Cardiac fibroblast (primary cell): ENCODE measurements around the gene SGSH.

Source experiments
- DNase-seq, 2 donors: peaks; one replicate each; pipeline versions ENCODE4 v3.0.0 to v3.0.0-alpha.2; 2010; ENCODE audit warnings: low read depth in 2 of 2
- H3K4me3 ChIP-seq, 2 donors: replicated peaks in 1 of 2; 1 replicate in 1 of 2; 2 replicates in 1 of 2; pipeline ENCODE4 v1.5.1; 2011; ENCODE audit warnings: low read depth in 2 of 2, low read length in 2 of 2, mild to moderate bottlenecking in 2 of 2, moderate library complexity in 1 of 2
- TF ChIP-seq, protein P1 (sequence below): IDR thresholded peaks from one replicate; pipeline ENCODE4 v1.5.1; 2011; ENCODE audit warnings: low read depth, mild to moderate bottlenecking, low read length, inconsistent platforms

Gene SGSH

DNA sequence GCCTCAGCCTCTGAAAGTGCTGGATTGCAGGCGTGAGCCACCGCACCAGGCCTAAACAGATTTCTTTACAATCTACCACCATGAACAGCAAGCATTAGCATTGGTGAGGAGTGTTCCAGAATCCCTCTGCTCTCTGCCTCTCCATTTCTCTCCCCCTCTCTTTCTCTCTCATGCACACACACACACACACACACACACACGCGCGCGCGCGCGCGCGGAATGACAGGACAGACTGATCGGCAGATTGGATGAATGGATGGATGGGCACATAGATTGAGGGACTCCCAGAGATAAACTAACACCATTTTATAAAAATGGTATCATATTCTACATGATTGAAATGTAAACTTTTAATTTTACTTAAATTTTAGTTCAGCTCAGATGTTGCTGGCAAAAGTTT lies 47.0 kb downstream of the SGSH start:
- no peak for DNase-seq
- TF ChIP-seq, protein P1, sequence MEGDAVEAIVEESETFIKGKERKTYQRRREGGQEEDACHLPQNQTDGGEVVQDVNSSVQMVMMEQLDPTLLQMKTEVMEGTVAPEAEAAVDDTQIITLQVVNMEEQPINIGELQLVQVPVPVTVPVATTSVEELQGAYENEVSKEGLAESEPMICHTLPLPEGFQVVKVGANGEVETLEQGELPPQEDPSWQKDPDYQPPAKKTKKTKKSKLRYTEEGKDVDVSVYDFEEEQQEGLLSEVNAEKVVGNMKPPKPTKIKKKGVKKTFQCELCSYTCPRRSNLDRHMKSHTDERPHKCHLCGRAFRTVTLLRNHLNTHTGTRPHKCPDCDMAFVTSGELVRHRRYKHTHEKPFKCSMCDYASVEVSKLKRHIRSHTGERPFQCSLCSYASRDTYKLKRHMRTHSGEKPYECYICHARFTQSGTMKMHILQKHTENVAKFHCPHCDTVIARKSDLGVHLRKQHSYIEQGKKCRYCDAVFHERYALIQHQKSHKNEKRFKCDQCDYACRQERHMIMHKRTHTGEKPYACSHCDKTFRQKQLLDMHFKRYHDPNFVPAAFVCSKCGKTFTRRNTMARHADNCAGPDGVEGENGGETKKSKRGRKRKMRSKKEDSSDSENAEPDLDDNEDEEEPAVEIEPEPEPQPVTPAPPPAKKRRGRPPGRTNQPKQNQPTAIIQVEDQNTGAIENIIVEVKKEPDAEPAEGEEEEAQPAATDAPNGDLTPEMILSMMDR = no peak
- no peak overlapping the region for H3K4me3 ChIP-seq

DNA sequence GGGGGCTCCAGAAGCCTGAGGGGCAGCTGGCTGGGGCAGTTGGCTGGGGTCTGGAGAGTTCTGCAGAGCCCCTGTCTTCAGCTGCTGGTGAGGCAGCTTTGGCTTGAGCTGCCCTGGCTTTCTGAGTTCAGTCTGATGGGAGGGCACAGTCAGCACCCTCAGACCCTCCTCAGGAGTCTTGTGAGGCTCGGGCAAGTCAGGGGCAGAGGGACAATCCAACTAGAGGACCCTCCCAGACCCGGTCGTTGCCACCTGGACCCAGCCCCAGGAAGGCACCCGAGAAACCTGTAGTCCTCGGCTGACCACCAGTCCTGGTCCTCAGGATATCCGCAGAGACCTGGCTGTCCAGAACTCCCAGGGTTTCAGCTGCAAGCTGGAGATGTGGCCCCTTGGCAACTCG lies 48.5 kb downstream of the SGSH start:
- DNase-seq = no peak
- TF ChIP-seq, protein P1 = no peak
- H3K4me3 ChIP-seq = no peak overlapping the region

DNA sequence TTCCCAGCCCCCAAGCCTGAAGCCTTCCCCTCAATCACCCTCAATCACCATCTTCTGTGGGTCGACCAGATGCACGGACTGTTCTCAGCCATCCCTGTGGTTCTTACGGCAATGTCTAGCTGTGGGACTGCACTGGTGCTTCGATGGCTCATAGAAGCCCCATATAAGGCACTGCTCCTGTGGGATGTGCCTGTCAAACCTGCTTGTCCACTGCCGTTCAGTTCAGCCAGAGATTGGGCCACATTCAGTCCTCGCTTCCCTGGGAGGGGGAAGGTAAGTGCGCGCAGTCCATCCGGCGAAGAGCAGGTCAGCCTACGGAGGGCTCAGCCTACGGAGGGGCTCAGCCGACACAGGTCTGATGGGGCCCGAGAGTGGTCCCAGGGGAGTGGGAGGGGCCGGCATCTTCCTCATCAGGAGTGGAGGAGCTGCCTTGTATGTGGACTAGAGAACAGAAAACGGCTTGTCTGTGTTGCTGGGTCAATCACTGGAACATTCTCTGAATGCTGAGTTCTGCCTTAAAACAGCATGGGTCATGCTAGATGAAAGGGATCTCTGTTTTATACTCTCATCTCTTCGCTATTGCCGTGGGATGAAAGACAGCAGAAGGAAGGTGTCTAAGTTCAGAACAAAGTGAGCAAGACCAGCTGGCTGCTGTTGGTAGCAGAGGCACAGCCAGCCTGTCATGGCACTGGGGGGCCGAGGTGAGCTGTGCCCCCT lies 50.2 kb downstream of the SGSH start, which contains the start of gene CARD14:
Gene CARD14, plus strand, starts transcription at position 247 of the 717 bp plus-strand sequence. CDS start 11,409 bp downstream, outside the sequence.
- no peak within 1 kb of the TSS for H3K4me3 ChIP-seq
- DNase-seq = no peak
- TF ChIP-seq, protein P1 = no peak

DNA sequence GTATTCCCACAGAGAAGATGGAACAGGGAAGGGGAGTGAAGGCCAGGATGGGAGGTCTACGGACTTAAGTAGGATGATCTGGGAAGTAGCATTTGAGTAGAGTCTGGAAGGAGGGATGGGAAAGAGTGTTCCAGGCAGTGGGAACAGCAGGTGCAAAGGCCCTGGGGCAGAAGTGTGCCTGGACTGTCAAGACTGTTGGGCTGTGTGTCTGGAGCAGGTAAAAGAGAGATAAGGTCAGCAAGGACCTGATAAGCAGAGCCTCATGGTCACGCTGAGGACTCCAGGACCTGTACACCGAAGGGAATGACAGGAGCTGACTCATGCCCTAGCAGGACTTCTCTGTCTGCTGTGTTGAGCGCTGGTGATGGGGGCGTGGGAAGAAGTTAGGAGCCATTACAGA lies 51.0 kb downstream of the SGSH start:
- TF ChIP-seq, protein P1 = no peak

DNA sequence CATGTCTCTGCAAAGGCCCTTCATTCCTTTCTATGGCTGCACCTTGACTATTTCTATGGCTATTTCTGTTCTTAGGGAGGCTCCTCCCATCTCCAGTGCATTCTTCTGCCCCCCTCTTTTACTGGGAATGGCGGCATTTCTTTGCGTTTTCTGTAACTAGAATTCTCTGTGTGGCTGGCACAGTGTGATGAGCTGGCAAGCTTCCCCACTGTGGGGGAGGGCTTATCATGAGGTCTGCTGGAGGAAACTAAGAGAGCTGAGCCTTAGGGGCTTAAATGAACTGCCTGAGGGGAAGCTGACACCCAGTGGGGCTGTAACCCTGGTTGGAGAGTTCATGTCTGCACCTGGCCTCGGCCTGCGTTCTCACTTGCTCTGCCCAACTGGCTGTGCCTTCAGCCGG lies 51.8 kb downstream of the SGSH start:
- TF ChIP-seq, protein P1 = no peak
- peak in 1 of 2 donors; percentile 46 for DNase-seq
- H3K4me3 ChIP-seq = no peak overlapping the region

More for the DNA sequence above, 51.0 kb downstream of the SGSH start:
- no peak overlapping the region for H3K4me3 ChIP-seq
- no peak for DNase-seq

DNA sequence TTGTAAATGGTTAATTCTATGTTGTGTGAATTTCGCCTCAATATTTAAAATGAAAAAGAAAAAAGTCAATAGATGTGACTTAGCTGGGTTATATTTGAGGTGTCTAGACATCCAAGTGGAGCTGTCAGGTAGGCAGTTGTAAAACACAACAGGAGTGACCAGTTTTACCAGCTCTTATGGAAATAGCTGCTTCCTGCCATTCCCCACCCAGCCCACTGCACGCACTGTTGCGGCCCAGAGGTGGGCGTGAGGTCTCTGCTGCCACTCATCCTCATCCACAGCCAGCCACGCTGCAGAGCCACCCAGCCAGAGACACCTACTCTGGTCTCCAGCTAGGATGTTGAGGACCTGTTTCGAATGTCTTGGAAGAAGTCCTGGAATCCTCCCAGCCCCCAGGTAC lies 53.7 kb downstream of the SGSH start:
- DNase-seq = no peak
- H3K4me3 ChIP-seq = no peak overlapping the region
- TF ChIP-seq, protein P1 = no peak

DNA sequence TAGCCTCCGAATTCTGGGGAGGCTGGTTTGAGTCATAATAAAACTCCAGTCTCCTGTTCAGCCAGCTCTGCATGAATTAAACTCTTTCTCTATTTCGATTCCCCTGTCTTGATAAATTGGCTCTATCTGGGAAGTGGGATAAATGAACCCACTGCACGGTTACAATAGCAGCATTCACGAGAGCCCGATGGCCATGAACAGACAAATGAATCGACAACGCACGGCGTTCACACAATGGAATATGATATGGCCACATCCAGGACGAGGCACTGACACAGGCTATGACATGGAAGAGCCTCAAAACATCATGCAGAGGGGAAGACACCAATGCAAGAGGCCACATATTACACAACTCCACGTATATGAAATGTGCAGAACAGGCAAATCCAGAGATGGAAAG lies 55.9 kb downstream of the SGSH start:
- H3K4me3 ChIP-seq = no peak overlapping the region
- TF ChIP-seq, protein P1 = no peak
- DNase-seq = no peak
